ENCODE measurements around the gene ADGRG1.

ADGRG1 gene

DNA sequence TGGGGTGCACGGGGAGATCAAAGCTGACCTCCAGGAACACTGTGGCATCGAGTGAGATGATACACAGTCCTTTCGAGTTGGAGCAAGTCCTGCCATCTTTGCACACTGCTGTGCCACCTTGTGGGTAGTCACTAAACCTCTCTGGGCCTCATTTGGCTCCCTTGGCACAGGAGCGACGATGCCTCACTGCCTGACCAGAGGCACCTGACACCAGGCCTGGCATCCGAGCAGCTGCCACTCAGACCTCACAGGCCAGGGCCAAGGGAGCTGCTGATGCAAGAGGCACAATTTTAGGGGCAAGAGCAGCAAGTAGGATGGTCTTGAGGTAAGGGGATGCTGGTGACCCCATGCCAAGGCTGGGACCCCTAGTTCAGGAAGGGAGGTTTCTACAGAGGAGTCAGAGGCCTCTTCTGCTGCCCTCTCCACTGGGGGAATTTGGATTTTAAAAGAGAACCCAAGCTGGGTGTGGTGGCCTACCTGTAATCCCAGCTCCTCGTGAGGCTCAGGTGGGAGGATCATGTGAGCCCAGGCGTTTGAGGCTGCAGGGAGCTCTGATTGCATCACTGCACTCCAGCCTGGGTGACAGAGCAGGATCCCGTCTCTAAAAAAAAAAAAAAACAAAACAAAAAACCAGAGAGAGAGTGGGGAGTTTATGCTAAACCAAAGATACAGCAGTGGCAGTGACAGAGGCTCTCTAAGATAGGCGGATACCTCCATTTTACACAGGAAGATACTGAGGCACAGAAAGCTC lies 6.7 kb upstream of the ADGRG1 start:
- DNase-seq = no peak

DNA sequence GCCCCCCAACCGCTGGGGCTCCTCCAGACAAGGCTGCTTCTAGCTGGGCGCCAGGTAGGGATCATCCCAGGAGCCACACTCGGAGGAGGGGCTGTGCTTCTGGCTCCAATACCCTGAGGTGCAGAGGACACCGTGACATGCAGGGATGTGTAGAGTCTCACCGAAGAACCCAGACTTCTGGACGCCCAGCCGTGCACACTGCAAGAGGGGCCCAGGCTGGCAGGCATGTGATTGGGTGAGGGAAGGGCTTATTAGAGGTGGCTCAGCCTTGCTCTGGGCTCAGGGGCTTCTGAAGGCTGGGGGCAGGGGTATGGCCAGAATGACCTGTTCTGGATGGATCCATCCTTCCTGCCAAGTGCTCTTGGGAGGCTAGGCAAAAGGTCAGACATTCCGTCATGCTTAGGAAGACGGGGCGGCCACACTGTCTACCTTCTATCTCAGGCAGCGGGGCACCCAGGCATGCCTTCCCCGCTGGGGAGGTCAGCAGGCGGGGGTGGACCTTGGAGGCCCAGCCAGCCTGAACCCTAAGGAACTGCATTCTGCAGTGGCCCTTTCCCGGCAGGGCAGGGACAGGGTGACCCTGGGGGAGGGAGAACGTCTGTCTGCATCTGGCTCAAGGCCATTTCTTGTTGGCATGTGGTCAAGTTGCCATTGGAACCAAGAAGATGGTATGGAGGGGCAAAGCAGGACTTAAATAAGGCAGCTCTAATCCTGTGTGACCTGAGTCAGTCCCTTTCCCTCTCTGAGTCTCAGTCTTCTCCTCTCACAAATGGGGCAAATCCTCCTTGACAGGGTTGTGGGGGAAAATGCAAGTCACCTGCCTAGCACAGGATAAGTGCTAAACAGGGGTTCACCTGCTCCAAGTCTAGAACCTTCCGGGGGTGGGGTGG lies 5.8 kb upstream of the ADGRG1 start:
- DNase-seq = no peak

DNA sequence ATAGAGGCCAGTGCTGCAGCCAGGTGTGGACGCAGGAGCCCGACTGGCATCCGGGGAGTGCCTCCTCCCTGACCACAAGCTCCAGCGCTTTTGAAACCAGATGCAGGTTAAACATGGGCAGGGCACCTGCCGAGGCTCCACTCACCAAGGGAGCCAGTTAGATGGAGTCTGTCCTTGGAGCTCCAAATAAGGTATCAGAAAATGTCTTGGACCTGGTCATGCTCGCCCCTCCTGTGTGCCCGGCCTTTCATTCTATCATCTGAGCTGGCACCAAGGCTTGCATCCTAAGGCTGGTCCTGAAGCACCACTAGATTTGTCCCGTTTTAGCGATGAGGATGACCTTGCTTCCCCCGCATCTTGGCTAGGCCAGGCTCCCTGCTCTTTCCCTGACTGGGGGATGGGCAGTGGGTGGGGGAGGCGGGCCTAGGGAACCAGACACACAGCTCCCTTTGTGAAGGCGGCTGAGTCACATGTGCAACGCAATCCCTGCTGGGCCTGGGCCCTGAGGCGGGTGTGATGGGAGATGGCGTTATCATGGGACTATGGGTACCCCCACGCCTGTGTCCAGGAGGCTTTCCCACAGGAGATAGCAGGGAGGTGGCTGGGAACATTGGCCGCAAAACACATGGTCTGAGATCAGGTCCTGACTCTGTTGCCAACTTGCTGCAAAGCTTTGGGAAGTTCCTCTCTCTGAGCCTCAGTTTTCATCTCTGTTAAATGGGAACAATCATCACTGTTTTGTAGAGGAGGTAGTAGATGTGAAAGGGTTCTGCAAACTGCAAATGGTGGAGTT lies 5.0 kb upstream of the ADGRG1 start:
- no peak for DNase-seq

DNA sequence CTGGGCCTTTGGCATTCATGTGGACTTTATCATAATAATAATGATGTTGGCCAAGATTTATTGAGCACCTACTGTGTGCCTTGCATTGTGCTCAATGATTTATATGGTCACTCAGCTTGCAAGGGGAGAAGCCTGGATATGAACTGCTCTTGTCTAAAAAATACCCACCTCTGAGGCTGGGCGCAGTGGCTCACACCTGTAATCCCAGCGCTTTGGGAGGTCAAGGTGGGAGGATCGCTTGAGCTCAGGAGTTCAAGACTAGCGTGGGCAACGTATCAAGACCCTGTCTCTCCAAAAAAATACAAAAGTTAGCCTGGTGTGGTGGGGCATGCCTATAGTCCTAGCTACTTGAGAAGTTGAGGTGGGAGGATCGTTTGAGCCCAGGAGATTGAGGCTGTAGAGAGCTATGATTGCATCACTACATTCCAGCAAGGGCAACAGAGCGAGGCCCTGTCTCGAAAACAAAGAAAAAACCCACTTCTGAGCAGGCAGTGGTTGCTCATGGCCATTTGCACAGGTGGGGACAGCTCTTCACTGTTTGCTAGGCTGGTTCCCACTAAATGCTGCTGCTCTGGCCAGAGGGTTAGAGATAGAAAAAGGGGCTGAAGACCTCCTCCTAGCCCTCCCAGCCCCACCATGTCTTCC lies 4.3 kb upstream of the ADGRG1 start:
- no peak for DNase-seq

GRCh38 chr16:57624806-57625500 lies 3.5 kb upstream of the ADGRG1 start:
- DNase-seq = no peak

GRCh38 chr16:57626420-57627170 lies 1.8 kb upstream of the ADGRG1 start:
- DNase-seq = no peak

- no peak for DNase-seq
Observed at GRCh38 chr16:57627184-57627871, 1.1 kb upstream of the ADGRG1 start.

DNA sequence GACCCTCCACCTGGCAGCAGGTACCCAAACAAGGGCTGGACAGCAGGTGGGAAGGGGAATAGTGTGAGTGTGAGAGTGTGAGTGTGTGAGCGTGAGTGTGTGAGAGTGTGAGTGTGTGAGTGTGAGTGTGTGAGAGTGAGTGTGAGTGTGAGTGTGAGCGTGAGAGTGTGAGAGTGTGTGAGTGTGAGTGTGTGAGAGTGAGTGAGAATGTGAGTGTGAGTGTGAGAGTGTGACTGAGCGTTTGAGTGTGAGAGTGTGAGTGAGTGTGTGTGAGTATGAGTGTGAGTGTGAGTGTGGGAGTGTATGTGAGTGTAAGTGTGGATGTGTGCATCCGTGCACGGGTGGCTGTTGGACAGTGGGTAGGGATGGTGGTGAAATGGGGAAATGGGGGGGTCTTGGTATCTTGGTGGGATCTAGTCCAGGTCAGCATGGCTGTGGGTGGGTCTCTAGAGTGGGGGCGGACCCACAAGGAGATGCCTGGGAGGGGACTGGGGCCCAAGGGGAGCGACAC lies 408 bp downstream of the ADGRG1 start:
- DNase-seq = no peak

DNA sequence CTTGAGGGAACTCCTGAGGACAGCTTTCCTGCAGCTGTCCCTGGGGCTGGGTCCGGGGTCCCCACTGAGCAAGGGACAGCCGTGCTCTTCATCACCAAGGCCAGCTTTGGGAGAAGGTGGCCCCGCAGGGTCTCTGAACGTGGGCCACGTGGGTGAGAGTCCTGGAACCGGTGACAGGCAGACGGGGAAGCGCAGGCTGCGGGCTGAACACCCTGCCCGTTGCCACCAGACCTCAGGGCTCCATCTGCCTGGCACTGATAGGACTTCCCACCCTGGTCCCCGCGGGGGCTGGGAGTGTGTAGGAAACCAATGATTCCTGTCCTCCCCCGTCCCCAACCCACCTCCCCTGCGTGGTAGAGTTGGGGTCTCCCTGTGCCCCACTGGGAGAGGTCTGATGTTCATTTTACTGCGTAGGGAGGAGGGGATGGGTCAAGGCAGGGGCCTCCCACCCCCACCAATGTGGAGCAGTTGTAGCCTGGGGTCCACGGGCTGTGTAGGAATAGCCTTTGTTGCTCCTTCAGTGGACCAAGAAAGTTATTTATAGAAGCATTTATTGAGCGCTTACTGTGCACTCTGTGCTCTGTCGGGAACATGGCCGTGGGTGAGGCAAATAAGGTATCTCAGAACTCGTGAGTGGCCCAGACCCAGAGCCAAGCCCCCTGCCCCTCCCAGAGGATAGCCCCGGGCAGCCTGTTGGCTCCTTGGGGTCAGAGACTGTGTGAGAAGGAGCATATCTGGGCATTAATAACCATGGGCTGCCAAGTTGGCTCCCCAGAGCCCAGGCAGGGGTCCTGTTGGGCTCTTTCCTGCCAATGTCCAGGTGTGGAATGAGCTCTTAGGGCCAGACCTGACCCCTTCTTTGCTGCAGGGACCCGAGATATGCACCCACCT lies 1.3 kb downstream of the ADGRG1 start:
- DNase-seq = no peak

DNA sequence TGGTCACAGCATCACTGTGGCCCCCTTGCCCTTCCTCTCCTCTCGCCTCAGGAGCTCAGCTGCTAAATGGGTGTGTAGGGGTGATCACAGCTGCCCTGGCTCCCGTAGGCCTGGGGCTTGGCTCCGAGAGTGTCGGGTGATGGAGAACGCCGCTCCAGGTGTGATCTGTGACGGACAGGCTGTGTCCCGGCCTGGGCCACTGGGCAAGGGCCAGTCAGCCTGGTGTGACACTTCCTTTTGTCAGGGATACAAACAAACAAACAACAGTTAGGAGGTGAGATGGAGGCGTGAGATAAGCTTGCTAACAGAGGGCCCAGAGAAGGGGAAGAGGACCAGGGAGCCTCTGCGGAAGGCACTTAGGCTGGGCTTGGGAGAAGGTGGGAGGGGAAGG lies 2.0 kb downstream of the ADGRG1 start:
- no peak for DNase-seq

DNA sequence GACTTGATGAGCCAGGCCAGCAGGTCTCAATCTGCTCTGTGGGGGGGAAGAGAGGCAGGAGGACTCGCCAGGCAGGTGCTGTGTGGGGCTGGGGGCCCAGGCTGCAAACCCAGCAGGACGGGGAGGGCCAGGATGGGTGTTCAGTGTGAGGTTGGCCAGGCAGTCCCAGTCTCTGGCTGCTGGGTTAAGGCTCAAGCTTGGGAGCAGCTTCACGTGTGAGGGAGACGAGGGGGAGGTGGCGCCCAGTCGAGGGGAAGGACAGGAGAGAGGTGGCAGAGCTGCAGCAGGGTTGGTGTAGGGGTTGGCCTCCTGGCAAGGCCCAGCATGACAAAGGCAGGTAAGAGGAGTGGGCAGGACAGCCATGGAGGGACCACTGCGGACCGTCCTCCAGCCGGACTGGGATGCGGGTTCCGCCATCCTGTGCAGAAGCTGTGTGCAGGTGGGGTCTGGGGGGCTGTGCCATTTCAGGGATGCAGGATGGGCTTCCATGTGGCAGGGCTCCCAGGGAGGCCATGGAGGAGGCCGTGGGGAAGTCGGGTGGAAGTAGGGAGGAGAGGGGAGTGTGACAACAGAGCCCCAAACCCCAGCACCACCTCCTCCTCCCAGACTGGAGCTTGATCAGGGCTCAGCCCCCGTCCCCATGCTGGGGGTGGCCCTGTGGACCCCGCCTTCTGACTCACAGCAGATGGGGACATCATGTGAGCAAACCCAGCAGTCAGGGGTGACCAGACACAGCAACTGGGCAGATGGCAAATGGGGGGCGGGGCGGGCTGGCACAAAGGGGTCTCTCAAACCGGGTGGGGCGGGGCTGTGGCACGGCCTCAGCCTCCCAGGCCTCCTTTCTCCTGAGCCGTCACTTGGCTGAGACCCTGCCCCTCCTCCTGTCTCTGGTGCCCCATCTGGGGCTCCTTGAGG lies 2.8 kb downstream of the ADGRG1 start:
- no peak for DNase-seq

- no peak for DNase-seq
Observed at GRCh38 chr16:57632568-57632967, 4.1 kb downstream of the ADGRG1 start.

- DNase-seq = no peak
Observed at GRCh38 chr16:57633383-57634064, 5.1 kb downstream of the ADGRG1 start.

DNA sequence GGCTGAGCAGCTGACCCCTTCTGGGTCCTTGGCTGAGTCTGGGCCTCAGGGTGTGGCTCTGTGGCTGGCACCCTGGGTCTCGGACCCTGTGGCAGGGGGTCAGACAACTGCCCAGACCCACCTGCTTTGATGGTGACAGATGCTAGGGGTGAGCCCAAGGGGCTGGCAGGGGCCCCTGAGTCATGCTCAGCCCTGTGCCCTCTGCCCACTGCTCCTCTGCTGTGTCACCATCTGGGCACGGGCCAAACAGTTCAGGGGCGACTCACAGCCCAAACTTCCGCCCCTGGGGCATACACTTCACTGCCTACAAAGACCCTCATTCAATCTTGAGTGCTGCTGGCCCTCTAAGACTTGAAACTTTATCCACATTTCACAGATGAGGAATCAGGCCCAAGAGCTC lies 5.7 kb downstream of the ADGRG1 start:
- DNase-seq = no peak

GRCh38 chr16:57635266-57636097 lies 7.1 kb downstream of the ADGRG1 start:
- no peak for DNase-seq

DNA sequence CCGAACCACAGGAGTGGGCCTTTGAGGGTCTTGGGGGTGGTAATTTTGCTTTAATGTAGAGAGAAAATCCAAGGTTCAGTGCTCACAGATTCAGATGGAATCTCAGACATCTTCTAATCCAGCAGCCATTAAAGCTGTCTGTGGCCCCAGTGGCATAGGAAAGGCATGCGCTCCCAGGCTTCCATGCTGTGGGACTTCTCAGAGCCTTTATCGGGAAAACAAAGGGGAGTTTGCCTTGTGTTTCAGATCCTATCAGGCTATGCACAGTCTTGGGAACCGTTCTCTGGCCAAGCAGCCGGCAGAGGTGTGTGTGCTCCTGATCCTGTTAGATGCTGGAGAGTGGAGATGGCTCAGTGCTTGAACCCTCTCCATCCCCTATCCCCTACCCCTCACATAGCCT lies 7.8 kb downstream of the ADGRG1 start:
- no peak for DNase-seq

- no peak for DNase-seq
Observed at GRCh38 chr16:57637020-57637419, 8.6 kb downstream of the ADGRG1 start.

Data from activated CD4-positive, alpha-beta T cell treated with anti-CD3 and anti-CD28 coated beads, Interleukin-10, Interleukin-2, amounts not matched to agents 100 ng/mL and 50 ng/mL, durations not matched to agents 16 hours and 8 hours (primary cell).